Fibroblast of lung (primary cell): ENCODE measurements around the gene B2M. TPM values are rescaled to one million over a fixed set of nuclear protein-coding genes. Genes with fewer than 3 reads are reported as not detected.

ENCODE experiments used
- DNase-seq, 2 donors: peaks; one replicate each; pipeline versions ENCODE4 v3.0.0 to v3.0.0-alpha.2; 2010; ENCODE audit warnings: low read depth in 2 of 2
- H2AFZ ChIP-seq: 2 replicates; pipeline ENCODE4 v1.5.1; 2012; ENCODE audit warnings: low read length, control low read depth, inconsistent platforms
- H3K27ac ChIP-seq: 2 replicates; pipeline ENCODE4 v1.5.1; 2011; ENCODE audit warnings: low read length, control low read depth; ENCODE audit not compliant: insufficient read depth
- H3K27me3 ChIP-seq: 2 replicates; pipeline ENCODE4 v1.5.1; 2011; ENCODE audit warnings: mild to moderate bottlenecking, low read length; ENCODE audit not compliant: control insufficient read depth, insufficient read depth
- H3K36me3 ChIP-seq: 2 replicates; pipeline ENCODE4 v1.5.1; 2011; ENCODE audit warnings: low read length; ENCODE audit not compliant: control insufficient read depth, insufficient read depth
- H3K4me1 ChIP-seq: 2 replicates; pipeline ENCODE4 v1.5.1; 2011; ENCODE audit warnings: low read length; ENCODE audit not compliant: control insufficient read depth, insufficient read depth; ENCODE audit errors: extremely low read depth
- H3K4me2 ChIP-seq: 2 replicates; pipeline ENCODE4 v1.5.1; 2011; ENCODE audit warnings: low read length, control low read depth; ENCODE audit not compliant: insufficient read depth; ENCODE audit errors: extremely low read depth
- H3K4me3 ChIP-seq, 4 experiments: fragments of 200-600 bp in 1 of 4; sonication (generic) in 1 of 4; replicated peaks in 1 of 4; 2 replicates each; pipeline ENCODE4 v1.5.1; 2011 to 2016; ENCODE audit warnings: low read length in 4 of 4, low read depth in 3 of 4, mild to moderate bottlenecking in 3 of 4, control low read depth in 2 of 4, inconsistent platforms in 1 of 4, mixed read lengths in 1 of 4; ENCODE audit not compliant: insufficient read depth in 1 of 4; ENCODE audit errors: control extremely low read depth in 1 of 4
- H3K79me2 ChIP-seq: 2 replicates; pipeline ENCODE4 v1.5.1; 2012; ENCODE audit warnings: mild to moderate bottlenecking, low read length, inconsistent platforms; ENCODE audit not compliant: control insufficient read depth, insufficient read depth
- H3K9ac ChIP-seq: 2 replicates; pipeline ENCODE4 v1.5.1; 2011; ENCODE audit warnings: mild to moderate bottlenecking, low read length, control low read depth; ENCODE audit not compliant: insufficient read depth
- H3K9me3 ChIP-seq: 2 replicates; pipeline ENCODE4 v1.5.1; 2012; ENCODE audit warnings: low read depth, low read length; ENCODE audit not compliant: control insufficient read depth, insufficient read depth
- H4K20me1 ChIP-seq: 2 replicates; pipeline ENCODE4 v1.5.1; 2011; ENCODE audit warnings: low read length; ENCODE audit not compliant: control insufficient read depth, insufficient read depth; ENCODE audit errors: extremely low read depth
- CTCF ChIP-seq, 2 donors: IDR thresholded peaks in 1 of 2; conservative IDR thresholded peaks in 1 of 2; 1 replicate in 1 of 2; 2 replicates in 1 of 2; pipeline ENCODE4 v1.5.1; 2011 to 2012; ENCODE audit warnings: low read length in 2 of 2, control low read depth in 1 of 2, inconsistent platforms in 1 of 2, low read depth in 1 of 2, mild to moderate bottlenecking in 1 of 2
- EZH2 ChIP-seq: IDR thresholded peaks from 2 replicates; pipeline ENCODE4 v1.5.1; 2012; ENCODE audit warnings: low read length, control low read depth, mild to moderate bottlenecking; ENCODE audit errors: missing control alignments
- polyA plus RNA-seq, 2 donors: library from polyadenylated mRNA; depleted of rRNA in 1 of 2; stranded (reverse) in 1 of 2; unstranded in 1 of 2; fragments of >200 nt; gene quantifications; 2 replicates each; pipeline ENCODE4 v1.2.1, GENCODE V29; 2011 to 2012; ENCODE audit warnings: missing spikeins in 1 of 2
- total RNA-seq: library from RNA; depleted of rRNA; stranded (reverse); fragments of >200 nt; gene quantifications from 2 replicates; pipeline ENCODE4 v1.2.1, GENCODE V29; 2014

B2M gene
- total and polyA plus RNA-seq, 2 donors (not counting 1 experiment from before 2014, with no cell fraction given), result 2,942 to 13,303 TPM

- Histone ChIP-seq H3K79me2 (no peaks in the 10 kb centered on the region), H2AFZ (no peak overlapping the region), H3K4me1 (no peaks in the 10 kb centered on the region), H3K27ac (no peak overlapping the region), H3K27me3 (peaks cover 5% of the 10 kb centered on the region), H3K4me2 (no peak overlapping the region), H3K4me3 (no peak overlapping the region), H3K9me3 (no peaks in the 10 kb centered on the region), H3K36me3 (no peaks in the 10 kb centered on the region), H3K9ac (no peak overlapping the region), H4K20me1 (no peaks in the 10 kb centered on the region)
- no peak for DNase-seq
- TF ChIP-seq CTCF (conservative IDR thresholded peaks at IDR 0.05 in 1 of 2, IDR thresholded peaks at IDR 0.05 in 1 of 2; ENCODE audit: low read depth in 1 of 2, low read length in 2 of 2) (no peak), EZH2 (no peak)
Measured at GRCh38 chr15:44668921-44669320, 42.4 kb upstream of the B2M start.

GRCh38 chr15:44670087-44670950 is 41.0 kb upstream of the B2M start:
- Histone ChIP-seq H3K36me3 (no peaks in the 10 kb centered on the region), H3K79me2 (no peaks in the 10 kb centered on the region), H3K4me1 (no peaks in the 10 kb centered on the region), H3K27ac (no peak overlapping the region), H3K4me3 (no peak overlapping the region), H3K27me3 (peaks cover 5% of the 10 kb centered on the region), H4K20me1 (no peaks in the 10 kb centered on the region), H2AFZ (no peak overlapping the region), H3K9ac (no peak overlapping the region), H3K9me3 (no peaks in the 10 kb centered on the region), H3K4me2 (no peak overlapping the region)
- DNase-seq, result no peak
- TF ChIP-seq EZH2, result no peak
- no peak for TF ChIP-seq CTCF (conservative IDR thresholded peaks at IDR 0.05 in 1 of 2, IDR thresholded peaks at IDR 0.05 in 1 of 2; ENCODE audit: low read depth in 1 of 2, low read length in 2 of 2)

GRCh38 chr15:44673639-44674038 is 37.7 kb upstream of the B2M start:
- Histone ChIP-seq H3K36me3 (no peaks in the 10 kb centered on the region), H3K27ac (no peak overlapping the region), H4K20me1 (no peaks in the 10 kb centered on the region), H3K79me2 (no peaks in the 10 kb centered on the region), H3K4me3 (no peak overlapping the region), H3K27me3 (peaks cover 13% of the 10 kb centered on the region), H3K9me3 (no peaks in the 10 kb centered on the region), H3K4me2 (no peak overlapping the region), H2AFZ (no peak overlapping the region), H3K9ac (no peak overlapping the region), H3K4me1 (no peaks in the 10 kb centered on the region)
- DNase-seq, result no peak
- no peak for TF ChIP-seq EZH2
- no peak for TF ChIP-seq CTCF (conservative IDR thresholded peaks at IDR 0.05 in 1 of 2, IDR thresholded peaks at IDR 0.05 in 1 of 2; ENCODE audit: low read depth in 1 of 2, low read length in 2 of 2)
